GM06990 (cell line): ENCODE measurements around the gene DNAH10.

Source experiments
- DNase-seq: peaks from one replicate; pipeline ENCODE4 v3.0.0-alpha.2; 2011; ENCODE audit not compliant: insufficient read length; ENCODE audit errors: extremely low read depth
- H3K27me3 ChIP-seq: replicated peaks from 2 replicates; pipeline ENCODE4 v1.6.0; 2011; ENCODE audit warnings: low read length; ENCODE audit not compliant: control insufficient read depth, insufficient read depth
- H3K36me3 ChIP-seq: 2 replicates; pipeline ENCODE4 v1.5.1; 2011; ENCODE audit warnings: low read length; ENCODE audit not compliant: control insufficient read depth, insufficient read depth
- H3K4me3 ChIP-seq: replicated peaks from 2 replicates; pipeline ENCODE4 v1.5.1; 2011; ENCODE audit warnings: low read depth, mild to moderate bottlenecking, control low read depth, low read length
- TF ChIP-seq, protein P1 (sequence below): IDR thresholded peaks from 2 replicates; pipeline ENCODE4 v1.5.1; 2011; ENCODE audit warnings: low read length, control low read depth, mild to moderate bottlenecking, inconsistent platforms; ENCODE audit not compliant: insufficient read depth, poor library complexity, severe bottlenecking

Gene DNAH10

GRCh38 chr12:123741937-123742572 is 20.0 kb upstream of the DNAH10 start:
- Histone ChIP-seq H3K4me3 (no peak overlapping the region), H3K27me3 (no peaks in the 10 kb centered on the region), H3K36me3 (peaks cover 20% of the 10 kb centered on the region)
- TF ChIP-seq, protein P1, sequence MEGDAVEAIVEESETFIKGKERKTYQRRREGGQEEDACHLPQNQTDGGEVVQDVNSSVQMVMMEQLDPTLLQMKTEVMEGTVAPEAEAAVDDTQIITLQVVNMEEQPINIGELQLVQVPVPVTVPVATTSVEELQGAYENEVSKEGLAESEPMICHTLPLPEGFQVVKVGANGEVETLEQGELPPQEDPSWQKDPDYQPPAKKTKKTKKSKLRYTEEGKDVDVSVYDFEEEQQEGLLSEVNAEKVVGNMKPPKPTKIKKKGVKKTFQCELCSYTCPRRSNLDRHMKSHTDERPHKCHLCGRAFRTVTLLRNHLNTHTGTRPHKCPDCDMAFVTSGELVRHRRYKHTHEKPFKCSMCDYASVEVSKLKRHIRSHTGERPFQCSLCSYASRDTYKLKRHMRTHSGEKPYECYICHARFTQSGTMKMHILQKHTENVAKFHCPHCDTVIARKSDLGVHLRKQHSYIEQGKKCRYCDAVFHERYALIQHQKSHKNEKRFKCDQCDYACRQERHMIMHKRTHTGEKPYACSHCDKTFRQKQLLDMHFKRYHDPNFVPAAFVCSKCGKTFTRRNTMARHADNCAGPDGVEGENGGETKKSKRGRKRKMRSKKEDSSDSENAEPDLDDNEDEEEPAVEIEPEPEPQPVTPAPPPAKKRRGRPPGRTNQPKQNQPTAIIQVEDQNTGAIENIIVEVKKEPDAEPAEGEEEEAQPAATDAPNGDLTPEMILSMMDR: no peak
- DNase-seq: no peak

- no peak for DNase-seq
- no peak overlapping the region for H3K4me3 ChIP-seq
- no peaks in the 10 kb centered on the region for H3K27me3 ChIP-seq
- peaks cover 22% of the 10 kb centered on the region for H3K36me3 ChIP-seq
- TF ChIP-seq, protein P1: no peak
These were observed 19.1 kb upstream of the DNAH10 start for GRCh38 chr12:123743002-123743401.

DNA sequence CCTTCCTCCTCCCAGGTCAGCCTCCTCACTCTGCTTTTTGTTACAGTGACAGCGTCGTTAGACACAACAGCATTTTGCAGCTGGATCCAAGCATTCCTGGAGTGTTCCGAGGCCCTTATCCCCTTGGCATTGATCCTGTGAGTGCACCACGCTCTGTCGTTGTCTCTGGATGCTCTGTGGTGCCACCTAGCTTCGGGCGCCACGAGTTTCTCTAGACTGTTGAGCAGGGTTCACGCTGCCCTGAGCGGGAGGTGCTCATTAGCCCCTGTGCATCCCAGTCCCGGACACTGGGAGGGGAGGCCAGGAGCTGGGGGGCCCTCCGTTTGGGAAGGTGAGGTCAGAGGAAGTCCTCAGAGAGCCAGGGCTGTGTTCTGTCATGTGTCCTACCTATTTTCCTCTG is 17.3 kb upstream of the DNAH10 start:
- Histone ChIP-seq H3K4me3 (no peak overlapping the region), H3K36me3 (peaks cover 27% of the 10 kb centered on the region), H3K27me3 (no peaks in the 10 kb centered on the region)
- no peak for DNase-seq
- TF ChIP-seq, protein P1: peak; percentile 3

- Histone ChIP-seq H3K4me3 (no peak overlapping the region), H3K27me3 (no peaks in the 10 kb centered on the region), H3K36me3 (peaks cover 30% of the 10 kb centered on the region)
- no peak for DNase-seq
- TF ChIP-seq, protein P1: no peak
These were observed 14.8 kb upstream of the DNAH10 start for GRCh38 chr12:123747309-123747708.

DNA sequence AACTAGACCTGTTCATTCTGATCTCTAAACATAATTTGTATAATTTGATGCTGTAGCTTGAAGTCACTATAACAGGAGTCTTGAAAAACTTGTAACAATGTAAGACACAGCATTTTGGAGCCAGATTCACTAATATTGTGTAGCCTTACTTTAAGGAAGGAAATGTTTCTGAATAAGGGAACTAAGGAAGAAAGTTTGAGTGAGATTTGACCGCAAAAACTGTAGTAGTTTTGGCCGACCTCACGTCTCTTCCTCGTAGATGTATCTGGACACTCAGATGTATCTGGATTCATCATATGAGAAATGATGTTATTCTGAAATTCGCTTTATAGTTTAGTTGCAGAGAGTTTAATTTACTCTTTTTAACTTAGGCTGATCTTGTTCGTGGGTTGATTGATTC is 13.9 kb upstream of the DNAH10 start:
- Histone ChIP-seq H3K4me3 (no peak overlapping the region), H3K27me3 (no peaks in the 10 kb centered on the region), H3K36me3 (peaks cover 32% of the 10 kb centered on the region)
- TF ChIP-seq, protein P1: no peak
- DNase-seq: no peak

DNA sequence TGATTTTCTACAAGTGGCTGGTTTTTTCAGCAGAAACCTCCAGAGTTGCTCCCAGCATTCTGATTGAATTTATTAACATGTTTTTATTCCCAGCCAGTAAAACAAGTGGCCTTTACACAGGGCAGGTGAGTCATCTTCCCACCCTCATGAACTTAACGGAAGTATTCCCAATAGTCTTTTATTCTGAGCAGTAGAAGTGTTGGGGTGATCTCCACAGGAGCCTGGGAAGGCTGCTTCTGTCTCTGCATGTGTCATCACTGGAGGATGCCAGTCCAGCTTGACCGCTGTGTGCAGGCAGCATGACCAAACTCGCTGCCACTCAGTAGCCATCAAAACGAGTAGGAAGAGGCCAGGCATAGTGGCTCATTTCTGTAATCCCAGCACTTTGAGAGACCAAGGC is 13.4 kb upstream of the DNAH10 start:
- H3K36me3 ChIP-seq: peaks cover 36% of the 10 kb centered on the region
- no peak overlapping the region for H3K4me3 ChIP-seq
- no peak for DNase-seq
- TF ChIP-seq, protein P1: no peak
- no peaks in the 10 kb centered on the region for H3K27me3 ChIP-seq
